ENCODE measurements around the gene FRMPD4.
A peak's percentile ranks its signal among the peaks of the same experiment; 100 is the strongest.

Gene FRMPD4

GRCh38 chrX:12292996-12293765 lies 154.9 kb downstream of the FRMPD4 start:
- Histone ChIP-seq H3K9me3 (no peaks in the 10 kb centered on the region), H3K27me3 (ENCODE audit: low read depth) (no peaks in the 10 kb centered on the region), H3K4me3 (no peak overlapping the region), H3K36me3 (replicated peaks) (no peaks in the 10 kb centered on the region; the same call in 1 of the 2 replicates), H3K4me1 (no peaks in the 10 kb centered on the region)
- in situ Hi-C loops (cut with MboI; ENCODE audit: low sequenced_read_pairs) = no loop called here
- DNase-seq (ENCODE audit: low spot score in 2 of 2) = no peak

DNA sequence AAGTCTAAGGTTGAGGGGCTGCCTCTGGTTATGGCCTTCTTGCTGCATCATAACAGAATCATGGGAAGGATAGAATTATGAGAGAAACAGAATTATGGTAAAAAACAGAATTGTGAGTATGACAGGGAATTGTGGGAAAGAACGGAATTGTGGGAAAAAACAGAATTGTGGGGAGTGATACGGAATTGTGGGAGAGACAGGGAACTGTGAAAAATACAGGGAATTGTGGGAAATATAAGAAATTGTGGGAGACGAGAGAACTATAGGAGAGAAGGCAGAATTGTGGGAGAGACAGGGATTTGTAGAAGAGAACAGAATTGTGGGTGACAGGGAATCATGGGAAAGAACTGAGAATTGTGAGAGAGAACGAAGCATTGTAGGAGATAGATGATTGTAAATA lies 159.1 kb downstream of the FRMPD4 start:
- H3K9me3 ChIP-seq = no peaks in the 10 kb centered on the region
- no peaks in the 10 kb centered on the region for H3K36me3 ChIP-seq (replicated peaks)
- in situ Hi-C loops (cut with MboI; ENCODE audit: low sequenced_read_pairs) = no loop called here
- no peak overlapping the region for H3K4me3 ChIP-seq
- DNase-seq (ENCODE audit: low spot score in 2 of 2) = no peak
- no peaks in the 10 kb centered on the region for H3K27me3 ChIP-seq (ENCODE audit: low read depth)
- no peaks in the 10 kb centered on the region for H3K4me1 ChIP-seq

DNA sequence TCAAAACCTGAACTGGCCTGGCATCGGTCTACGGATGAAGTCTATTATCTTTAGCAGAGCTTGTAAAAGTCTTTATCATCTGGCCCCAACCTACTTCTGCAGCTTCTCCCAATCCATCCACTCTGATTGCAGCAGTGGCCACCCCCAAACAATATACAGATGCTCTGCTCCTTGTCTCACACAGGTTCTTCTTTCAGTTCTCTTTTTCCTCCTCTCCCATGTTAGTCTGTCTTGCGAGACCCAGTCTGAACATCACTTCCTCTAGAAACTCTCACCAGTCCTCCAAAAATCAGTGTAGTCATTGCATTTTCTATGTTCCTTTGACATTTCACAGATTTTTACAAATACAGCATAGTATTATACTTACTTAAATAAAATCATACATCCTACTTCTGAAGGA lies 163.0 kb downstream of the FRMPD4 start:
- Histone ChIP-seq H3K9me3 (no peaks in the 10 kb centered on the region), H3K4me3 (no peak overlapping the region), H3K27me3 (ENCODE audit: low read depth) (no peaks in the 10 kb centered on the region), H3K36me3 (replicated peaks) (no peaks in the 10 kb centered on the region), H3K4me1 (no peaks in the 10 kb centered on the region)
- in situ Hi-C loops (cut with MboI; ENCODE audit: low sequenced_read_pairs) = no loop called here
- no peak for DNase-seq (ENCODE audit: low spot score in 2 of 2)

- Histone ChIP-seq H3K36me3 (replicated peaks) (no peaks in the 10 kb centered on the region), H3K27me3 (ENCODE audit: low read depth) (no peaks in the 10 kb centered on the region), H3K4me3 (no peak overlapping the region), H3K4me1 (peaks cover 8% of the 10 kb centered on the region), H3K9me3 (no peaks in the 10 kb centered on the region)
- DNase-seq (ENCODE audit: low spot score in 2 of 2) = no peak
- in situ Hi-C loops (cut with MboI; ENCODE audit: low sequenced_read_pairs) = no loop called here
These were observed 166.0 kb downstream of the FRMPD4 start for GRCh38 chrX:12304261-12304660.

- no peaks in the 10 kb centered on the region for H3K27me3 ChIP-seq (ENCODE audit: low read depth)
- no peaks in the 10 kb centered on the region for H3K36me3 ChIP-seq (replicated peaks)
- H3K9me3 ChIP-seq = no peaks in the 10 kb centered on the region
- in situ Hi-C loops (cut with MboI; ENCODE audit: low sequenced_read_pairs) = no loop called here
- DNase-seq (ENCODE audit: low spot score in 2 of 2) = no peak
- H3K4me1 ChIP-seq = peaks cover 11% of the 10 kb centered on the region
- no peak overlapping the region for H3K4me3 ChIP-seq
These were observed 169.7 kb downstream of the FRMPD4 start for GRCh38 chrX:12307961-12308360.

DNA sequence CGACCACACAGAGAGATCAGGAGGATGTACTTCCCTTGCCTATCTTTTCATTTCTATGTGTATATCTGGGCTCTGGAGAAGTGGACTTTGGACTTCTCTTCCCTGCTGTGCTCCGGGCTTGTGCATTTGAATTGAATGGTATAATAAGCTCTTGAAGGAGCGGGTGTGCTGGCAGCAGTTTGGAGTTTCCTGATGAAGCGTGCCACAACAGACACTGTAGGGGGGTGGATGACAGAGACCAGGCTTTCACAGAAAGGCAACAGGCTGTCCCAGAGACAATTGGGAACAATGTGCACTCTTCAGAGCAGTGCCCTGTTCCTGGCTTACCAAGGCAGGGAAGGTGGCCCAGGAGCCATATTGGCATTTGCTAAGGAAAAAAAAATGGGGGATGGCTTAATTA lies 170.1 kb downstream of the FRMPD4 start:
- DNase-seq (ENCODE audit: low spot score in 2 of 2) = no peak
- in situ Hi-C loops (cut with MboI; ENCODE audit: low sequenced_read_pairs) = no loop called here
- peaks cover 11% of the 10 kb centered on the region for H3K4me1 ChIP-seq
- H3K9me3 ChIP-seq = no peaks in the 10 kb centered on the region
- no peak overlapping the region for H3K4me3 ChIP-seq
- H3K36me3 ChIP-seq (replicated peaks) = no peaks in the 10 kb centered on the region
- no peaks in the 10 kb centered on the region for H3K27me3 ChIP-seq (ENCODE audit: low read depth)

- Histone ChIP-seq H3K4me1 (peaks cover 11% of the 10 kb centered on the region), H3K4me3 (no peak overlapping the region), H3K36me3 (replicated peaks) (no peaks in the 10 kb centered on the region), H3K9me3 (no peaks in the 10 kb centered on the region), H3K27me3 (ENCODE audit: low read depth) (no peaks in the 10 kb centered on the region)
- in situ Hi-C loops (cut with MboI; ENCODE audit: low sequenced_read_pairs) = no loop called here
- no peak for DNase-seq (ENCODE audit: low spot score in 2 of 2)
These were observed 170.9 kb downstream of the FRMPD4 start for GRCh38 chrX:12309040-12309743.

- Histone ChIP-seq H3K4me3 (no peak overlapping the region), H3K9me3 (no peaks in the 10 kb centered on the region), H3K36me3 (replicated peaks) (no peaks in the 10 kb centered on the region), H3K27me3 (ENCODE audit: low read depth) (no peaks in the 10 kb centered on the region), H3K4me1 (peaks cover 11% of the 10 kb centered on the region)
- peak in 1 of 2 experiments; percentile 14 for DNase-seq (ENCODE audit: low spot score in 2 of 2)
- in situ Hi-C loops (cut with MboI; ENCODE audit: low sequenced_read_pairs) = no loop called here
These were observed 171.4 kb downstream of the FRMPD4 start for GRCh38 chrX:12309744-12310076.

GRCh38 chrX:12314651-12315050 lies 176.4 kb downstream of the FRMPD4 start:
- Histone ChIP-seq H3K36me3 (replicated peaks) (no peaks in the 10 kb centered on the region), H3K9me3 (no peaks in the 10 kb centered on the region), H3K4me1 (peaks cover 8% of the 10 kb centered on the region), H3K27me3 (ENCODE audit: low read depth) (no peaks in the 10 kb centered on the region), H3K4me3 (no peak overlapping the region)
- DNase-seq (ENCODE audit: low spot score in 2 of 2) = no peak
- in situ Hi-C loops (cut with MboI; ENCODE audit: low sequenced_read_pairs) = no loop called here

GRCh38 chrX:12315526-12315925 lies 177.3 kb downstream of the FRMPD4 start:
- Histone ChIP-seq H3K36me3 (replicated peaks) (no peaks in the 10 kb centered on the region), H3K4me1 (peaks cover 5% of the 10 kb centered on the region), H3K4me3 (no peak overlapping the region), H3K9me3 (no peaks in the 10 kb centered on the region), H3K27me3 (ENCODE audit: low read depth) (no peaks in the 10 kb centered on the region)
- DNase-seq (ENCODE audit: low spot score in 2 of 2) = no peak
- in situ Hi-C loops (cut with MboI; ENCODE audit: low sequenced_read_pairs) = no loop called here

DNA sequence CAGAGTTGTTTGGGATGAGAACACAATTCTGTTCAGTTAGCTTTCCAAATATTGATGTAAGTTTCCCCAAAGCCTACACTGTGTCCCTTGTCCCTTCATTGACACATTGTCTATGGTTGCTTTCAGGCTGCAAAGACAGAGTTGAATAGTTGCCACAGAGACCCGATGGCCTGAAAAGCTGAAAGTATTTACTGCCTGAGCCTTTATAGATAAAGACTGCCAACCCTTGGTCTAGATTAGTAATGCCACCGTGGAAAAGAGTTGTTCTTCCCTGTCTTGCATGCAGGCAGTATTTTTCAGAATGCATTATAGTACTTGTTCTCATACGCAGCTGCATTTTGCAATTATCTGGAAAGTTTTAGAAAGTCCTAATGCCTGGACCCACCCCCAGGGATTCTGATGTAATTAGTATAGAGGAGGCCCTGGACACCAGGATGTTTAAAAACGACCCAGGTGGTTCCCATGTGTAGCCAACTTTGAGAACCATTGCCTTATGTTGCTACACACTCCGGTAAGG lies 180.8 kb downstream of the FRMPD4 start:
- Histone ChIP-seq H3K9me3 (no peaks in the 10 kb centered on the region), H3K36me3 (replicated peaks) (no peaks in the 10 kb centered on the region), H3K27me3 (ENCODE audit: low read depth) (no peaks in the 10 kb centered on the region), H3K4me1 (peaks cover 5% of the 10 kb centered on the region), H3K4me3 (no peak overlapping the region)
- no peak for DNase-seq (ENCODE audit: low spot score in 2 of 2)
- in situ Hi-C loops (cut with MboI; ENCODE audit: low sequenced_read_pairs) = no loop called here

GRCh38 chrX:12319992-12320391 lies 181.7 kb downstream of the FRMPD4 start:
- Histone ChIP-seq H3K27me3 (ENCODE audit: low read depth) (no peaks in the 10 kb centered on the region), H3K9me3 (no peaks in the 10 kb centered on the region), H3K36me3 (replicated peaks) (no peaks in the 10 kb centered on the region), H3K4me3 (no peak overlapping the region), H3K4me1 (peaks cover 5% of the 10 kb centered on the region)
- DNase-seq (ENCODE audit: low spot score in 2 of 2) = no peak
- in situ Hi-C loops (cut with MboI; ENCODE audit: low sequenced_read_pairs) = no loop called here

DNA sequence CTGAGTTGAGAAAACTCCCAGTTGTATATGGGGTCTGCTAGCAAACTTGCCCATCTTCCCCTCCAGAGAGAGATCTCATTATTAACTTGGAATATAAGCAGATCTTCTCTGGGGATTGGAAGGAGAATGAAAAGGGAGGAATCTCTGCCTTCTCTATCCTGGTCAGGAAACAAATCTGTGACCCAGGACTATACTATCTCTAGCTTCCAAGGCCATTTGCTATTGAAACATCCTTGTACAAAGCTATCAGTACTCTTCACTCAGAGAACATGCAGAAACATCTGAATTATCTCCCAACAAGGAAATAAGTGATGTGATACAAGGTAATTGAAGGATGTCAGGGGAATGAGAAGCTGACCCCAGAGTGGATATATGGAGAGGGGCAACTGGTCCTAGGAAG lies 183.8 kb downstream of the FRMPD4 start:
- in situ Hi-C loops (cut with MboI; ENCODE audit: low sequenced_read_pairs) = no loop called here
- no peak overlapping the region for H3K4me3 ChIP-seq
- H3K4me1 ChIP-seq = peaks cover 10% of the 10 kb centered on the region
- H3K9me3 ChIP-seq = no peaks in the 10 kb centered on the region
- H3K27me3 ChIP-seq (ENCODE audit: low read depth) = no peaks in the 10 kb centered on the region
- H3K36me3 ChIP-seq (replicated peaks) = no peaks in the 10 kb centered on the region
- DNase-seq (ENCODE audit: low spot score in 2 of 2) = no peak

GRCh38 chrX:12325171-12325570 lies 186.9 kb downstream of the FRMPD4 start:
- H3K4me3 ChIP-seq = no peak overlapping the region
- DNase-seq (ENCODE audit: low spot score in 2 of 2) = no peak
- peaks cover 6% of the 10 kb centered on the region; the same call in 1 of the 2 replicates for H3K4me1 ChIP-seq
- H3K27me3 ChIP-seq (ENCODE audit: low read depth) = no peaks in the 10 kb centered on the region
- no peaks in the 10 kb centered on the region for H3K9me3 ChIP-seq
- H3K36me3 ChIP-seq (replicated peaks) = no peaks in the 10 kb centered on the region
- in situ Hi-C loops (cut with MboI; ENCODE audit: low sequenced_read_pairs) = no loop called here

All from HAP-1 (cell line).